Measurements from ENCODE around the gene CLNK.

The CLNK gene

DNA sequence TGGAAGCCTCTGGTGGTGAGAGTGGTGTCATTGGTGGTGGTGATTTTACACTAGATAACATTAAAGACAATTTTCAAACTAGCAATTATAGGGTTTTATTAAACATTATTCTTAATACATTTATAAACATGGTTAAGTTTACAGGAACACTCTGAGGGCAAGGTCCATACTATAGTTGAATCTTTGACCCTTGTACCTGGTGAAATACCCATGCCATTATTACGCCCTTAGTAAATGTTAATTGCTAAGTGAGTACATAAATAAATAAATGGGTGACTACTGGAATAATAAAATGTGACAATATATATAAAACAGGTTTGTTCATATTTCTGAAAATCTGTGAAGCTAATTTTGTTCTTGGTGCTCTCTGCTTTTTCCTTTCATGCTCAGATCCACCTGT is 13.6 kb upstream of the CLNK start:
- no peak for DNase-seq

- no peak for DNase-seq
These were observed 12.5 kb upstream of the CLNK start for GRCh38 chr4:10697086-10697485.

DNA sequence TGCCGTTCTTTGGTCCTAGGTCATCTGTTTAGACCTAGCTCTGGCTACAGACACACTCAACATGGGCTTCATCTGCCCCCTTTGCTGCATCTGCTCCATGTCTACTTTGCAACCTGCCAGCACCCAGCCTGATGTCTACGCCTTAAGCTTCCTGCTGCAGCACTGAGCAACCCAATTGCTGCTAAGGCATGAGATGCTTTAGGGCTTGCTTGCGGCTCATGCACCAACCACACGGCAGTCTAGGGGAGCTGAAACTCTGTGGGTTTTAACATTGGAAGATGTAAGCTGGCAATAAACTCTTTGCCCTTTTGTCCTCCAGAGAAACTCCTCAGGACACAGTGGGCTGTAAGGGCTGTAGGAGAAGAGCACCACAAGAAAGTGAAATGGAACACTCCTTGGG is 11.7 kb upstream of the CLNK start:
- DNase-seq, result no peak

DNA sequence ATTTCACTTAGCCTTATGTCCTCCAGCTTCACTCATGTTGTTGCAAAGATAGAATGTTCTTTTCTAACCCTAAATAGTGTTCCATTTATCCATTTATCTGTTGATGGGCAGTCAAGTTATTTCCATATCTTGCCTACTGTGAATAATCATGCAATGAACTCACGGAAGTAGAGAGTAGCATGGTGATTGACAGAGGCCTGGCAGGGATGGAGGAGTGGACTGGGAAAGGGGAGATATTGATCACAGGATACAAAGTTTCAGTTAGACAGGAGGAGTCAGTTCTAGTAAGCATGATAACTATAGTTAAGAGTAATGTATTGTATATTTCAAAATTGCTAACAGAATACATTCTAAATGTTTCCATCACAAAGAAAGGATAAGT is 10.3 kb upstream of the CLNK start:
- no peak for DNase-seq

DNA sequence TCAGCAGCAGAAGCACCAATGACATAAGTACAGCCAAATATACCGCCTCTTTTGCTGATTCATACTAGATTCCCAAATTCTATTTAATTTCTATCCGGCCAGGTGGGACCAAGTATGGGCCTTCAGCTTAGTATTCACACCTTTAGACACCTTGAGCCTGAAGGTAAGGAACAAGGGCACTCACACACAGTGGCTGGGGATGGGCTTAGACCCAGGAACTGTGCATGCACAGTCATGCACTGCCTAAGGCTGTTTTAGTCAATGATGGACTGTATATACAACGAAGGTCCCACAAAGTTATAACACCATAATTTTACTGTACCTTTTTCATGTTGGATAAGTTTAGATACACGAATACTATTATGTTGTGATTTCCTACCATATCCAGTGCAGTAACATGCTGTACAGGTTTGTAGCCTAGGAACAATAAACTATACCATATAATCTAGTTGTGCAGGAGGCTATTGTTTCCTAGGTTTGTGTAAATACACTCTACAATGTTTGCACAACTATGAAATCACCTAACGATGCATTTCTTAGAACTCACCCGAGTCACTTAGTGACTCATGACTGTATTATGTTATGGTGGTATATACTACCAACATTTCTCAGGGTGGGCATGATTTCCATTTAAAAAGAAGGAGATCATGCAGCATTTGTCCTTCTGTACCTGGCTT is 9.7 kb upstream of the CLNK start:
- DNase-seq, result no peak

DNA sequence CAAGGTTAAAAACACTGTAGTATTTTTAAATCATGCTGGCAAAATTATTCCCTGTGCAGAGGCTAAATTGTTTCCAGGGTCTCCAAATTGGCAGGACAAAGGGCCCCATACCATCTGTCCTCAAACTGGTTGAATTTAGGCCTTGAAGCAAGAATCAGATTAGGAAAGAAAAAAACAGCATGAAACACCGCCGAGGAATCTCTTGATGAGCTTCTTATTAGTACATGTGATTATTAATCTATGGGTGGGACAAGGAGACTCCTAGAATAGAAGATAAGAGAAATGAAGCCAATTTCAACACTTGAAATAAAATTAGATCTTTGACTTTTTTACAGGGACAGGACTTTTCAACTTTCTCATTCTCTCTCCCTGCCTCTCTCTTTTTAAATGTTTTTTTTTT is 7.1 kb upstream of the CLNK start:
- no peak for DNase-seq

DNA sequence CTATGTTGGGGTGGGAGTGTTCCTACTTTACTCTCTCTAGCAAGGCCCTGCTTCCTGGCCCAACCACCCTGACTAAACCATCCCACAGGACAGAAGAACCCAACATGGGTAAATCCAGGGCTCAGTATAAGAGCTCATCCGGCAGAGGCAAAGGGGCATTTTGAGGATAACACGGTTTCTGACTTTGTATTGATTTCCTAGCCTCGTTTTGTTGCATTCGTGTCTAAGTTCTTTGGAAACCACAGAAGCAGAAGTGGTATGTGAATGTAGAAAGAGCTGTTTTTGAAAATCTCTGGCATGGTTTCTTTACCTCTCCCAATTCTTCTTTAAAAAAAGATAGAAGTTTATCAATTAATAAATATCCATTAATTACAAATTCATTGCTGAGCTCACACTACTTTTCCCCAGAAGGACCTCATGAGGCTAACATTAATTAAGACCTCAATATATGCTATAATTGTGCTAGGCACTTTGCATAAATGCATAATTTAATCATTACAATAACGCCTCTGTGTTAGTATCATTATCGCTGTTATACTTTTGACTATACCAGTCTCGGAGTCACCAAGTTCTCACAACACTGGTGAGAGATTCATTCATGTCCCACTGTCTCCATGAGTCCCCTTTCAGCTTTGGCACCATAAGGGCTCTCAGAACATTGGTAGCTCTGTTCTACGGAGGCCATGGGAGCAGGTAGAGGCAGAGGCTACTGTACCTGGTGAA is 5.8 kb upstream of the CLNK start:
- no peak for DNase-seq

GRCh38 chr4:10688846-10689245 is 4.3 kb upstream of the CLNK start:
- DNase-seq, result no peak

GRCh38 chr4:10688022-10688421 is 3.5 kb upstream of the CLNK start:
- no peak for DNase-seq

- no peak for DNase-seq
These were observed 3.0 kb upstream of the CLNK start for GRCh38 chr4:10687526-10687925.

GRCh38 chr4:10682397-10682796 is 2.2 kb downstream of the CLNK start:
- no peak for DNase-seq

- no peak for DNase-seq
These were observed 6.6 kb downstream of the CLNK start for GRCh38 chr4:10677796-10678497.

- DNase-seq, result no peak
These were observed 10.7 kb downstream of the CLNK start for GRCh38 chr4:10673817-10674369.

DNA sequence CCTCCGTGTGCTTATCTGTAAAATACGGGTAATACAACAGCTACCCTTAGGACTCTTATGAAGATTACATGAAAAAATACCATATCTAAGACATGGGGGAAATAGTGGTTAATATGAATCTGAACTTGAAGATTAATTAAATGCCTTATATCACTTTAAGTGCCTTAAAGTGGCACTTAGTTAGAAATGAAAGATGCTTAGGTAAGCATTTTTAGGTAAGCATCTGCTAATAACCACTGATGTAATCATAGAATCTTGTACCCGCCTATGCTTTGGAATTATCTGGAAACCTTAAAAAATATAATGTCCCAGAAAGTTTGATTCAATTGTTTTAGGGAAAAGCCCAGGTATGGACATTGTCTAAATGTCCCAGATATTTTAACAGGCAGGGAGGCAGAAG is 12.2 kb downstream of the CLNK start:
- DNase-seq, result no peak

DNA sequence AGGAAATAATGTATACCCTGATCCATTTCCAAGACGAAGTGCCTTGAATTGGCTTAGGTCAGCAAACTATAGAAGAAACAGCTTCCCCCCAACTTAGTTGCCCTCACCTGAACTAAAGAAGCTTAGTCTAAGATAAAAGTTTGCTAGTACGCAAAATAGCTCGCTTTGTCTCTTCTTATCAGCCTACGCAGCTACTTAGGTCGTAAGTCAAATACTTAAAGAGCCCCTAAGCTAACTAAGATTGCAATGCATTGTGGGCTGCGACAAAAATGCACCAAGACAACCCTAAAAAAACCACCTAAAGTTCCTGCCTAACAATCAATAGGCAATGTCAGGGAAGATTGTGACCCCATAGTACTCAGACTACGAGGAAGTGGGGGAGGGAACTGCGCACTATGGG is 12.8 kb downstream of the CLNK start:
- no peak for DNase-seq

- DNase-seq, result no peak
These were observed 13.2 kb downstream of the CLNK start for GRCh38 chr4:10671366-10671765.

DNA sequence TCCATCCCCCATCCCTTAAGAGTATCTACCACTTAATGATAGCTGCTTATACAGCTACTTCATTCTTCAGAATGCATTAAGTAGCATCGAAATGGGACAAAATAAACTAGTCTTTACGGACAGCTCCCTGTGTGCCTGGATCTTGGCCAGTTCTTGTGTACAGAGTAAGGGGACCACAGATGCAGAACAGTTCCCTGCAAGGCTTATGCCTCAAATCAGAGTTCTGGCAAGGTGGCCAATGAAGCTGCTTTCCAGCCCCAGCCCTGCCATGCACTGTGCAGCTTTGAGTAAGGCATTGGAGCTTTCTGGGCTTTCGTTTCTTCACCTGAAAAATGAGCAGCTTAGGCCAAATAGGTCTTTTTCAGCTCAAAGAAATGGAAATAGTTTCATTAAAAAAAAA is 14.2 kb downstream of the CLNK start:
- no peak for DNase-seq

GRCh38 chr4:10667701-10668326 is 16.8 kb downstream of the CLNK start:
- DNase-seq, result no peak

DNA sequence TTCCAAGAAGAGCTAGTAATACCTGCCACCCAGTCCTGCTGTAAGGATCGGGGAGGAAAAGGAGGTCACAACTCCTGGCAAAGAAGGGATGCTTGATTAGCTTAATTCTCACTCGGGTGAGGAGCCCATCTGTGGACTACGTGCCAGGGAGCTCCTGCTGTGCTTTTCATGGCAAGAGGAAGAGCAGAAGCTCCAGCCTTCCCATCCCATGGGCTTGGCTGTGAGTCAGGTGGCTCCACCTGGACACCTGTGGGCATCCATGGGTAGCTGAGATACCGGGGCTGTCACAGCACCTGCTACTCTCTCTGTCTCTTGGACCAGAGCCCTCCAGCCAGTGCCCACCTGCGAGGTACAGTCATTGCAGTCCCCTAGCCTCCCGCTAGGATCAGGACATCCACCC is 18.0 kb downstream of the CLNK start:
- no peak for DNase-seq

DNA sequence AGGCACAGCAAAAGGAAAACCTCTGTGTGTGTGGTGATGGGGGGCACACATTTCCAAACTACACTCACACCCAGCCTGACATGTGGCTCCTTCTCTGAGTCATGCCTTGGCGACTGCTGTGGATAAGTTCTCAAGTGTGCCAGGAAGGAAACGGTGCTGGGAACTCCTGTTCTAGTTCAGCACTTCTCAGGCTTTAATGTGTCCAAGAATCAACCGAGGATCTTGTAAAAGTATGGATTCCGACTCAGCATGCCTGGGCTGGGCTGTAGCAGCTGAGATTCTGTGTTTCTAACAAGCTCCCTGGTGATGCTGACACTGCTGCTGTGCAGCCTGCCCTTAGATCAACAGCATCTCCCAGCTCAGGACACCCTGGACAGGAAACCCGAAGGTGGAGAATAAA is 20.2 kb downstream of the CLNK start:
- DNase-seq, result no peak

GRCh38 chr4:10662937-10663336 is 21.6 kb downstream of the CLNK start:
- DNase-seq, result no peak

DNA sequence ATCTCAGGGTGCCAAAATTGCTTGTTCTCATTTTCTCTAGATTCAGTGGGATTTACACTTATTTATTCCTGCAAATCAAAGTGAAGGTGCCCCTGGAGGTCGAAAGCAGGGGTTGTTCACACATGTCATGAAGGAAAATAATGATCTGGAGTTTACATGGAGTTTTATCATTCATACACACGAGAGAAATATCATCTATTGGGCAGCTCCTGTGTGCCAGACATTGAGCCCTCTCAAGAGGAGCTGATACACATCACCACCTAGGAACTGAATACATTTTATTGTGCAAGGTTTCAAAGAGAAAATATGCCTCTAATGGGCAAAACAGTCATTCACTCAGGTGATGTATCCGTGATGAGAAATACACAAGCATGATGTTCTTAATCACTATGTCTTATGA is 23.5 kb downstream of the CLNK start:
- DNase-seq, result no peak

DNA sequence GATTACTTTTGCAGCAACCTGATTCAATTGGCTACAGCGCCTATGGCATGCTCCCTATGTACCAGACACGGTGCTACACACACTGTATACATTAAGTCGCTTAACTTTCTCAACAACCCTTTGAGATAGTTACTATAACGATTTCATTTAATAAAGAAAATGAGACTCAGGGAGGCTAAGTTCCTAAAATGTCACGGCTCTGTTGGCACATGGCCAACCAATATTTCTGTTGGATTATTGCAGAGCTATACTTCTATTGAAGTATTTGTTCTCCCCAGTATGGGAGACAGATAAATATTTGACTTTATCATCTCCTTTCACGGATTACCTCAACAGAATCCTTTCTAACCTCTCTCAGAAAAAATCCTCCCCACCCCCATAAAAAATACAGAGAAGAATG is 25.3 kb downstream of the CLNK start:
- no peak for DNase-seq

DNA sequence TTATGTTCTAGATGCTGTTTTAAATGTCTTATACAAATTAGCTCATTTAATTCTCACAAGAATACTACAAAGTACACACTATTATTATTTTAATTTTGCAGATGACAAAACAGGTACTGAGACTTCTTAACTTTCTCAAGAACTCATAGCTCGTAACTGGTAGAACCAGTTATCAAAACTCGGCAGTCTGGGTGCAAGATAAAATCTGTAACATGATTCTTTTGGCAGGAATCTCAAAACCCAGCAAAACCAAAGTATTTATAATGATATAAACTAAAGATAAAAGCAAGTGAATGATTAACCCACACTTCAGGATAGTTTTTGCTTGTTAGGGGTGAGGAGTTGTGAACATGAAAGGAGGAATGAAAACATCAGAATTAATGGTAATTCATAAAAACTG is 27.6 kb downstream of the CLNK start:
- DNase-seq, result no peak

All from activated T-cell treated with anti-CD3 and anti-CD28 coated beads, Interleukin-2, amount 50 U/mL, for 1 hour (primary cell).